NT2/D1 (cell line): ENCODE data around the gene TMEM38A.
"Not testable (repeated sequence)": the region's sequence is repeated elsewhere in the genome, so short reads cannot be mapped to it uniquely, and the experiment has no call there.

Experiments
- DNase-seq: peaks from one replicate; pipeline ENCODE4 v3.0.0-alpha.2; 2011; ENCODE audit warnings: low read depth, low spot score
- H3K27me3 ChIP-seq: 2 replicates; pipeline ENCODE4 v1.6.0; 2011; ENCODE audit warnings: mild to moderate bottlenecking; ENCODE audit not compliant: insufficient read length, insufficient read depth
- H3K36me3 ChIP-seq: 2 replicates; pipeline ENCODE4 v1.6.1; 2011; ENCODE audit warnings: mild to moderate bottlenecking, low read length, mixed read lengths; ENCODE audit not compliant: insufficient read depth, insufficient read length
- H3K4me1 ChIP-seq: 2 replicates; pipeline ENCODE4 v1.5.1; 2011; ENCODE audit not compliant: insufficient read depth, insufficient read length
- H3K4me3 ChIP-seq: 2 replicates; pipeline ENCODE4 v1.5.1; 2011; ENCODE audit warnings: low read depth; ENCODE audit not compliant: insufficient read length
- H3K9ac ChIP-seq: 2 replicates; pipeline ENCODE4 v1.6.0; 2011; ENCODE audit warnings: low read depth; ENCODE audit not compliant: insufficient read length
- H3K9me3 ChIP-seq: 2 replicates; pipeline ENCODE4 v1.5.1; 2011; ENCODE audit warnings: mild to moderate bottlenecking, low read length; ENCODE audit not compliant: insufficient read depth
- SUZ12 ChIP-seq: IDR thresholded peaks from 2 replicates; pipeline ENCODE4 v1.6.1; 2011; ENCODE audit not compliant: insufficient read length, insufficient read depth; ENCODE audit errors: extremely low read depth
- YY1 ChIP-seq: IDR thresholded peaks from 2 replicates; pipeline ENCODE4 v1.6.1; 2011; ENCODE audit not compliant: insufficient read length, insufficient read depth
- ZNF274 ChIP-seq: IDR thresholded peaks from 2 replicates; pipeline ENCODE4 v1.6.1; 2011; ENCODE audit warnings: mild to moderate bottlenecking, low read depth, low read length

Gene TMEM38A

GRCh38 chr19:16654140-16654539, 6.8 kb upstream of the TMEM38A start:
- no peak overlapping the region for H3K9ac ChIP-seq
- DNase-seq = no peak
- peaks cover 5% of the 10 kb centered on the region for H3K4me1 ChIP-seq
- H3K4me3 ChIP-seq = no peak overlapping the region
- H3K9me3 ChIP-seq = no peaks in the 10 kb centered on the region
- H3K27me3 ChIP-seq = no peaks in the 10 kb centered on the region
- TF ChIP-seq YY1 (no peak), ZNF274 (no peak), SUZ12 (no peak)
- H3K36me3 ChIP-seq = peaks cover 90% of the 10 kb centered on the region

- Histone ChIP-seq H3K27me3 (no peaks in the 10 kb centered on the region), H3K4me1 (peaks cover 7% of the 10 kb centered on the region), H3K4me3 (no peak overlapping the region), H3K36me3 (peaks cover 92% of the 10 kb centered on the region), H3K9me3 (no peaks in the 10 kb centered on the region), H3K9ac (no peak overlapping the region)
- DNase-seq = no peak
- TF ChIP-seq YY1 (no peak), SUZ12 (no peak), ZNF274 (no peak)
Observed at GRCh38 chr19:16654627-16655026, 6.3 kb upstream of the TMEM38A start.

GRCh38 chr19:16655727-16656126, 5.2 kb upstream of the TMEM38A start:
- H3K4me1 ChIP-seq = peaks cover 7% of the 10 kb centered on the region
- no peak overlapping the region for H3K9ac ChIP-seq
- no peak for TF ChIP-seq YY1
- no peak for TF ChIP-seq SUZ12
- no peaks in the 10 kb centered on the region for H3K9me3 ChIP-seq
- no peak for DNase-seq
- no peak overlapping the region for H3K4me3 ChIP-seq
- peaks cover 4% of the 10 kb centered on the region for H3K27me3 ChIP-seq
- peaks cover 84% of the 10 kb centered on the region for H3K36me3 ChIP-seq

DNA sequence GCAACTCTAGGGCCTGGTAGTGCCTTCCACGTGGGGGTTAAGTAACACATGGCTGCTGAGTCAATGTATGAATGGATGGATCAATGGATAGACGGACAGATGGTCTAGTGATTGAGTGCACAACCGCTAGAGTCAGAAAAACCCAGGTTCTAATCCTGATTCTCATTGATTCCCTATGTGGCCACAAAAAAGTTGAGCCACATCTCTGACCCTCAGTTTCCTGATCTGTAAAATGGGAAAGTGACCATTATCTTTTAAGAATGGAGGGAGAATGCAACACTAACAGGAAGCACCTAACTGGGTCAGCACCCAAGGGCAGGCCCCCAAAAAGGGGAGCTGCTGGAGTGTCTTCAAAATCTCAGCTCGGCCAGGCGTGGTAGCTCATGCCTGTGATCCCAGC, 3.6 kb upstream of the TMEM38A start:
- peaks cover 11% of the 10 kb centered on the region for H3K4me1 ChIP-seq
- H3K36me3 ChIP-seq = peaks cover 67% of the 10 kb centered on the region
- H3K27me3 ChIP-seq = peaks cover 19% of the 10 kb centered on the region
- no peak for TF ChIP-seq YY1
- TF ChIP-seq SUZ12 = no peak
- TF ChIP-seq ZNF274 = no peak
- no peak overlapping the region for H3K4me3 ChIP-seq
- no peak for DNase-seq
- H3K9ac ChIP-seq = no peak overlapping the region
- H3K9me3 ChIP-seq = no peaks in the 10 kb centered on the region

GRCh38 chr19:16659464-16659831, 1.5 kb upstream of the TMEM38A start:
- H3K9ac ChIP-seq = peak overlapping the region; percentile 97
- H3K36me3 ChIP-seq = peaks cover 50% of the 10 kb centered on the region
- H3K4me3 ChIP-seq = peak overlapping the region; percentile 82
- peaks cover 19% of the 10 kb centered on the region for H3K27me3 ChIP-seq
- DNase-seq = no peak
- peaks cover 11% of the 10 kb centered on the region for H3K4me1 ChIP-seq
- TF ChIP-seq ZNF274 (no peak), SUZ12 (no peak), YY1 (no peak)
- H3K9me3 ChIP-seq = no peaks in the 10 kb centered on the region

GRCh38 chr19:16659832-16660708, 869 bp upstream of the TMEM38A start, which contains the start of gene SMIM7:
TSS of gene SMIM7 (minus strand) at chr19:16660144. CDS start at chr19:16660110, 34 bp downstream.
- H3K27me3 ChIP-seq = peaks cover 19% of the 10 kb centered on the region
- peak; percentile 99 for DNase-seq
- H3K36me3 ChIP-seq = peaks cover 43% of the 10 kb centered on the region
- no peak for TF ChIP-seq SUZ12
- no peak for TF ChIP-seq ZNF274
- TF ChIP-seq YY1 = no peak
- H3K4me1 ChIP-seq = peaks cover 11% of the 10 kb centered on the region
- peak within 1 kb of the TSS; percentile 97 for H3K9ac ChIP-seq
- peak within 1 kb of the TSS; percentile 82 for H3K4me3 ChIP-seq
- H3K9me3 ChIP-seq = no peaks in the 10 kb centered on the region

GRCh38 chr19:16661480-16662034, 618 bp downstream of the TMEM38A start:
- H3K36me3 ChIP-seq = peaks cover 30% of the 10 kb centered on the region
- no peak for TF ChIP-seq ZNF274
- TF ChIP-seq SUZ12 = no peak
- no peak for TF ChIP-seq YY1

DNA sequence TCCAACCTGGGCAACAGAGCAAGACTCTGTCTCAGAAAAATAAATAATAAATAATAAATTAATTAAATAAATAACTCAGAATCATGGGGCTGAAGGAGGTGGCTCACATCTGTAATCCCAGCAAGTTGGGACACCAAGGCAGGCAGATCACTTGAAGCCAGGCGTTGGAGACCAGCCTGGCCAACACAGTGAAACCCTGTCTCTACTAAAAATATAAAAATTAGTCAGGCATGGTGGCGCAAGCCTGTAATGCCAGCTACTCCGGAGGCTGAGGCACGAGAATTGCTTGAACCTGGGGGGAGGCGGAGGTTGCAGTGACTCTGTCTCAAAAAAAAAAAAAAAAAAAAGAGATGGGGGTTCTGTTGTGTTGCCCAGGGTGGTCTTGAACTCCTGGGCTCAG, 7.2 kb downstream of the TMEM38A start:
- TF ChIP-seq ZNF274 (no peak), SUZ12 (no peak), YY1 (no peak)
- H3K9ac ChIP-seq = no peak overlapping the region
- H3K9me3 ChIP-seq = no peaks in the 10 kb centered on the region
- no peak for DNase-seq
- H3K27me3 ChIP-seq = no peaks in the 10 kb centered on the region
- no peaks in the 10 kb centered on the region for H3K36me3 ChIP-seq
- H3K4me1 ChIP-seq = peaks cover 3% of the 10 kb centered on the region
- H3K4me3 ChIP-seq = no peak overlapping the region

More at GRCh38 chr19:16661480-16662034, 618 bp downstream of the TMEM38A start:
- DNase-seq = no peak
- H3K27me3 ChIP-seq = peaks cover 19% of the 10 kb centered on the region
- H3K9ac ChIP-seq = peak overlapping the region; percentile 77
- H3K4me3 ChIP-seq = peak overlapping the region; percentile 82
- H3K4me1 ChIP-seq = peaks cover 11% of the 10 kb centered on the region
- no peaks in the 10 kb centered on the region for H3K9me3 ChIP-seq

- H3K36me3 ChIP-seq, DNase-seq, H3K27me3 ChIP-seq, H3K9ac ChIP-seq, H3K4me1 ChIP-seq, H3K9me3 ChIP-seq, H3K4me3 ChIP-seq: not testable (repeated sequence)
Observed at GRCh38 chr19:16668702-16669101, 7.8 kb downstream of the TMEM38A start.
